BLaER1 treated with 17β-estradiol and CSF1 and Interleukin-3, amounts not matched to agents 10 nM and 100 nM (cell line): Measurements from ENCODE around the gene AMMECR1.
A peak's percentile ranks its signal among the peaks of the same experiment; 100 is the strongest.
"Not testable (repeated sequence)": the region's sequence is repeated elsewhere in the genome, so short reads cannot be mapped to it uniquely, and the experiment has no call there.

Experiments
- H3K27ac ChIP-seq, 11 experiments: shearing (Covaris generic); formaldehyde crosslinking; 2 replicates each; pipeline ENCODE4 v1.8.1; 2022
- H3K27me3 ChIP-seq, 11 experiments: shearing (Covaris generic); formaldehyde crosslinking; 2 replicates each; pipeline ENCODE4 v1.8.1; 2022
- H3K36me3 ChIP-seq, 11 experiments: shearing (Covaris generic); formaldehyde crosslinking; 2 replicates each; pipeline ENCODE4 v1.8.1; 2022
- H3K4me1 ChIP-seq, 10 experiments: shearing (Covaris generic); formaldehyde crosslinking; 2 replicates each; pipeline ENCODE4 v1.8.1; 2022
- H3K4me2 ChIP-seq, 11 experiments: shearing (Covaris generic); formaldehyde crosslinking; 2 replicates each; pipeline ENCODE4 v1.8.1; 2022
- H3K4me3 ChIP-seq, 10 experiments: shearing (Covaris generic); formaldehyde crosslinking; 2 replicates each; pipeline ENCODE4 v1.8.1; 2022
- H3K9ac ChIP-seq, 11 experiments: shearing (Covaris generic); formaldehyde crosslinking; 2 replicates each; pipeline ENCODE4 v1.8.1; 2022
- H3K9me3 ChIP-seq, 11 experiments: shearing (Covaris generic); formaldehyde crosslinking; replicated peaks in 1 of 11; 2 replicates each; pipeline ENCODE4 v1.8.1; 2022
- H4K20me1 ChIP-seq, 11 experiments: shearing (Covaris generic); formaldehyde crosslinking; 2 replicates each; pipeline ENCODE4 v1.8.1; 2022
- Cebpa-rat ChIP-seq, 11 experiments: shearing (Covaris generic); IDR thresholded peaks; 2 replicates each; pipeline ENCODE4 v1.8.1; 2022

The AMMECR1 gene

DNA sequence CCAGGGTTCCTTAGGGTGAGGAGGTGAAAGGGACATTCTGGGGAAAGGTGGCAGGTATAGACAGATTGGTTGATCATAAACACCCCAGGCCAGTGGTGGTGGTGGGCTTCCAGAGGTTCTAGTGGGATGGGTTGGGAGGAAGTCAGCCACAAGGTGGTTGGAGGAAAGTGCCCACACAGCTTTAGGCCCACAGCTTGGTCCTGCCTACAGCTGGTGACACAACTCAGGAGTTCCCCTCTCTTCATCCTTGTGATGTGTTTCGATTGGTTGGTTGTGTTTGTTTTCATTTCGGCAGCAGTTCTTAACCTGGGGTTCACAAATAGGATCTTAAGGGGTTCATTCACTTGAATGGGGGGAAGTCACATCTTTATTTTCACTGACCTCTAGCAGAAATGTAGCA is 158.0 kb downstream of the AMMECR1 start:
- Histone ChIP-seq H3K4me3 (no peak overlapping the region), H3K4me1 (peaks cover 0 to 21% (median 0%) of the 10 kb centered on the region in 10 experiments; a peak in 2 of 20 replicates), H3K9me3 (no peaks in the 10 kb centered on the region), H3K27ac (no peak overlapping the region), H3K4me2 (0 out of 22 replicates have a peak overlapping the region, but pooled peaks of 1 of the 11 experiments have one; percentile 19), H3K27me3 (peaks cover 23 to 85% (median 79%) of the 10 kb centered on the region in 11 experiments), H3K9ac (no peak overlapping the region), H3K36me3 (peaks cover 0 to 16% (median 0%) of the 10 kb centered on the region in 11 experiments; a peak in 3 of 22 replicates), H4K20me1 (peaks cover 9 to 73% (median 29%) of the 10 kb centered on the region in 11 experiments; a peak in 18 of 22 replicates)
- no peak for TF ChIP-seq Cebpa-rat (IDR thresholded peaks at IDR 0.05)

DNA sequence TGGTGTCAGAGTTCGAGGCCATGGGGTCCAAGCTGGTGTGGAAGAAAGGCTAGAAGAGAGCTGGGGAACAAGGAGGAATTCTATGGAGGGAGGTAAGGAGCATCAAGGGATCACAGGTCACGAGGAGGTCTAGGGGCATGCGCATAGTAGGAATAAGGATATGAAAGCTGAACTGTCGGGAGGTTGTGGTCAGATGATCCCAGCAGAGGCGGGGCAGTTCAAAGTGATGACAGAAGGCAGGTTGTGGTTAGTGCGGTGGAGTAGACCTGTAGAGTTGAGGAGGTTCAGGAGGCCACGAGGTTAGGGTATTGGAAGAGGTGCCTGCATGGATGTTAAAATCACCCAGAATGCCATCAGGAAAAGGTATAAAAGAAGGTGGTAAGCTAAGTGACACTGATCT is 158.7 kb downstream of the AMMECR1 start:
- peaks cover 9 to 75% (median 29%) of the 10 kb centered on the region in 11 experiments; a peak in 18 of 22 replicates for H4K20me1 ChIP-seq
- TF ChIP-seq Cebpa-rat (IDR thresholded peaks at IDR 0.05), result no peak
- peaks cover 0 to 20% (median 0%) of the 10 kb centered on the region in 11 experiments; a peak in 3 of 22 replicates for H3K36me3 ChIP-seq
- H3K4me2 ChIP-seq, result no peak overlapping the region
- H3K27me3 ChIP-seq, result peaks cover 27 to 85% (median 79%) of the 10 kb centered on the region in 11 experiments
- peaks cover 0 to 21% (median 0%) of the 10 kb centered on the region in 10 experiments; a peak in 2 of 20 replicates for H3K4me1 ChIP-seq
- no peak overlapping the region for H3K27ac ChIP-seq
- H3K9me3 ChIP-seq, result no peaks in the 10 kb centered on the region
- H3K4me3 ChIP-seq, result no peak overlapping the region
- no peak overlapping the region for H3K9ac ChIP-seq

GRCh38 chrX:110157444-110157843 is 160.4 kb downstream of the AMMECR1 start:
- Histone ChIP-seq H3K27ac (no peak overlapping the region), H3K9me3 (no peaks in the 10 kb centered on the region), H3K27me3 (peaks cover 42 to 95% (median 88%) of the 10 kb centered on the region in 11 experiments), H3K4me2 (no peak overlapping the region), H3K36me3 (peaks cover 0 to 14% (median 0%) of the 10 kb centered on the region in 11 experiments; a peak in 3 of 22 replicates), H3K9ac (no peak overlapping the region), H3K4me1 (peaks cover 0 to 21% (median 0%) of the 10 kb centered on the region in 10 experiments; a peak in 2 of 20 replicates), H3K4me3 (no peak overlapping the region), H4K20me1 (peaks cover 9 to 80% (median 30%) of the 10 kb centered on the region in 11 experiments; a peak in 18 of 22 replicates)
- TF ChIP-seq Cebpa-rat (IDR thresholded peaks at IDR 0.05), result no peak

DNA sequence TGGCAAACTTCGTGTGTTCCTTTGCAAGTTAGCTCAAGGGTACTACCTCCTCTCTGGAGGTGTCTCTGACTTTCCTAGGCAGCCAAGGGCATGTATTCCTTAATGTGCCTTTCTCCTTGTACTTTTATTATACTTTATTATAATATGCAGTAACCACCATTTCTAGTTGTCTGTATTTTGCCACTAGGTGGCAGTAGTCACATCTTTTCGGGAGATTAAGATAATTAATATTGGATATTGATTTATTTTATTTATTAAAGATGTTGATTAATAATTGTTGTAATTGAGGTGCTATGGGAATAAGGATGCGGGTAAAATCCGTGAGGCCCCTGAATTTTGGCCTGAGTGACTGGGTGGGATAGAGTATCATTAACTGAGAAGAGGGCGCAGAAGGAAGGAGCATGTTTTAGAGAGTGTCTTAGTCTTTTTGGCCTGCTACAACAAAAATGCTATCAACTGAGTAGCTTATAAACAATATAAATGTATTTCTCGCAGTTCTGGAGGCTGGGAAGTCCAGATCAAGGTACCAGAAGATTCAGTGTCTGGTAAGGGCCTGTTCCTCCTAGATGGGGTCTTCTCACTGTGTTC is 161.6 kb downstream of the AMMECR1 start:
- H3K27me3 ChIP-seq, result peaks cover 48 to 95% (median 89%) of the 10 kb centered on the region in 11 experiments
- H3K9ac ChIP-seq, result no peak overlapping the region
- H3K4me1 ChIP-seq, result peaks cover 0 to 21% (median 0%) of the 10 kb centered on the region in 10 experiments; a peak in 2 of 20 replicates
- TF ChIP-seq Cebpa-rat (IDR thresholded peaks at IDR 0.05), result no peak
- no peak overlapping the region for H3K4me3 ChIP-seq
- no peak overlapping the region for H3K4me2 ChIP-seq
- H3K27ac ChIP-seq, result no peak overlapping the region
- H3K36me3 ChIP-seq, result peaks cover 0 to 4% (median 0%) of the 10 kb centered on the region in 11 experiments; a peak in 1 of 22 replicates
- H4K20me1 ChIP-seq, result peaks cover 9 to 69% (median 26%) of the 10 kb centered on the region in 11 experiments; a peak in 18 of 22 replicates
- H3K9me3 ChIP-seq, result no peaks in the 10 kb centered on the region

- Histone ChIP-seq H4K20me1 (peaks cover 9 to 64% (median 24%) of the 10 kb centered on the region in 11 experiments; a peak in 18 of 22 replicates), H3K4me1 (peaks cover 0 to 17% (median 0%) of the 10 kb centered on the region in 10 experiments; a peak in 2 of 20 replicates), H3K27me3 (peaks cover 47 to 95% (median 89%) of the 10 kb centered on the region in 11 experiments), H3K9ac (no peak overlapping the region), H3K9me3 (no peaks in the 10 kb centered on the region), H3K27ac (no peak overlapping the region), H3K36me3 (peaks cover 0 to 3% (median 0%) of the 10 kb centered on the region in 11 experiments; a peak in 1 of 22 replicates), H3K4me2 (no peak overlapping the region), H3K4me3 (no peak overlapping the region)
- TF ChIP-seq Cebpa-rat (IDR thresholded peaks at IDR 0.05), result no peak
Measured at GRCh38 chrX:110155759-110156158, 162.1 kb downstream of the AMMECR1 start.

GRCh38 chrX:110154328-110154727 is 163.6 kb downstream of the AMMECR1 start:
- H3K27ac ChIP-seq, H3K4me3 ChIP-seq, H3K4me2 ChIP-seq, H3K9ac ChIP-seq, H3K4me1 ChIP-seq, H3K9me3 ChIP-seq: not testable (repeated sequence)
- Histone ChIP-seq H3K27me3 (peaks cover 57 to 100% (median 95%) of the 10 kb centered on the region in 11 experiments), H4K20me1 (peaks cover 9 to 54% (median 17%) of the 10 kb centered on the region in 11 experiments; a peak in 17 of 22 replicates), H3K36me3 (peaks cover 0 to 11% (median 0%) of the 10 kb centered on the region in 11 experiments; a peak in 2 of 22 replicates)

- TF ChIP-seq Cebpa-rat (IDR thresholded peaks at IDR 0.05), result no peak
- H3K9ac ChIP-seq, result no peak overlapping the region
- H3K4me3 ChIP-seq, result no peak overlapping the region
- no peak overlapping the region for H3K27ac ChIP-seq
- no peak overlapping the region for H3K4me2 ChIP-seq
- H3K36me3 ChIP-seq, result peaks cover 0 to 11% (median 0%) of the 10 kb centered on the region in 11 experiments; a peak in 2 of 22 replicates
- H4K20me1 ChIP-seq, result peaks cover 7 to 50% (median 14%) of the 10 kb centered on the region in 11 experiments; a peak in 16 of 22 replicates
- H3K9me3 ChIP-seq, result no peaks in the 10 kb centered on the region
- peaks cover 56 to 100% (median 95%) of the 10 kb centered on the region in 11 experiments for H3K27me3 ChIP-seq
- H3K4me1 ChIP-seq, result peaks cover 0 to 2% (median 0%) of the 10 kb centered on the region in 10 experiments; a peak in 2 of 20 replicates
Measured at GRCh38 chrX:110153896-110154295, 164.0 kb downstream of the AMMECR1 start.

DNA sequence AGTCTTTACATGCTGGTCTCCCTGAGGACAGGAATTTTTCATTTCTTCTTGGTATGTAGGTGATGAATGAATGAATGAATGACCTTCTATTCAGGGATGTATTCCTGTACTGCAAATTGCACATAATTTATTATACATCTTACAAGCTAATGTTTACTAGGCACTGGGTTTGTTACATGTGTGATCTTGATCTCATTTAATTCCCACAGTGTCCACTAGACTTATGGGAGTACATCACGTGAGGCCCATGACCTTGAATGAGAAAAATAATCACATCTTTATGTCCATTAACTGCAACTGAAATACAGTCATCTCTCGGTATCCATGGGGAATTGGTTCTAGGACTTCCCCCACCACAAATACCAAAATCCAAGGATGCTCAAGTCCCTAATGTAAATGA is 164.6 kb downstream of the AMMECR1 start:
- Histone ChIP-seq H3K4me3 (no peak overlapping the region), H3K4me2 (no peak overlapping the region), H4K20me1 (peaks cover 5 to 49% (median 10%) of the 10 kb centered on the region in 11 experiments; a peak in 16 of 22 replicates), H3K9me3 (no peaks in the 10 kb centered on the region), H3K9ac (no peak overlapping the region), H3K4me1 (no peaks in the 10 kb centered on the region), H3K27ac (no peak overlapping the region), H3K27me3 (peaks cover 61 to 100% (median 97%) of the 10 kb centered on the region in 11 experiments), H3K36me3 (peaks cover 0 to 16% (median 0%) of the 10 kb centered on the region in 11 experiments; a peak in 2 of 22 replicates)
- TF ChIP-seq Cebpa-rat (IDR thresholded peaks at IDR 0.05), result no peak

DNA sequence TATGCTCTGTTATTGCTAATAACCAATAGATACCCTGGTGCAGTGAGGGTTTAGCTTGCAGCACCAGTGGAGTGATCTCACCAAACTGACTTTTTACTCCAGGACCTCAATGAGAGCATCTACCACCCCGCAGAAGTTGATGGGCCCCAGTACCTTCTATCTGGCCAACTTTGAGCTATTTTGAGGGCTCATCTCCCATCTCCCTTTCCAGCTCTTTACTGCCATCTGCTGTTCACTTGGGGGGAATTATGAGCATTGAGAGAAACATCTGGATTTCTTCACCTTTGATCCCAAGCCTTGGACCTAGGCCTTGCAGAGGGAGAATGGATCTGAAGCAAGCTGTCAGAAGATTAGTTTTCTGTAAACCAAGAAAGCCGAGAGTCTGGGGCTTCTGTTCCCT is 171.4 kb downstream of the AMMECR1 start:
- H3K4me1 ChIP-seq, result peaks cover 0 to 43% (median 0%) of the 10 kb centered on the region in 10 experiments; a peak in 6 of 20 replicates
- H3K4me3 ChIP-seq, result no peak overlapping the region
- no peak for TF ChIP-seq Cebpa-rat (IDR thresholded peaks at IDR 0.05)
- H3K27me3 ChIP-seq, result peaks cover 34 to 89% (median 83%) of the 10 kb centered on the region in 11 experiments
- H4K20me1 ChIP-seq, result peaks cover 0 to 20% (median 0%) of the 10 kb centered on the region in 11 experiments; a peak in 4 of 22 replicates
- no peak overlapping the region for H3K27ac ChIP-seq
- H3K9ac ChIP-seq, result no peak overlapping the region
- H3K36me3 ChIP-seq, result peaks cover 0 to 13% (median 0%) of the 10 kb centered on the region in 11 experiments; a peak in 1 of 22 replicates
- H3K9me3 ChIP-seq, result peaks cover 1 to 8% (median 6%) of the 10 kb centered on the region in 11 experiments
- peak overlapping the region in 3 of 11 experiments; percentile 3 to 45 (median 41); a peak in 4 of 22 replicates for H3K4me2 ChIP-seq
